K562 (cell line): ENCODE data around the gene MUCL3. TPM values are rescaled to one million over a fixed set of nuclear protein-coding genes. Genes with fewer than 3 reads are reported as not detected.

Source experiments
- ATF1 ChIP-seq, 2 experiments: fragments of 450-650 bp in 1 of 2; IDR thresholded peaks; 2 replicates each; pipeline ENCODE4 v1.6.1; 2016; ENCODE audit warnings: missing compliant biosample characterization in 1 of 2, missing genetic modification characterization in 1 of 2
- CEBPB ChIP-seq: fragments of 450-650 bp; IDR thresholded peaks from 2 replicates; pipeline ENCODE4 v1.6.1; 2016; ENCODE audit warnings: missing genetic modification characterization, missing compliant biosample characterization
- FOXJ3 ChIP-seq: sonication (generic); formaldehyde crosslinking; IDR thresholded peaks from 2 replicates; pipeline ENCODE4 v1.4.0; 2020; ENCODE audit warnings: mild to moderate bottlenecking, missing genetic modification reagents
- GABPA ChIP-seq: fragments of 200-800 bp; sonication (Bioruptor generic); conservative IDR thresholded peaks from 2 replicates; pipeline ENCODE4 v1.6.1; 2016; ENCODE audit warnings: low read depth, missing genetic modification characterization, missing compliant biosample characterization
- HDAC8 ChIP-seq: fragments of 450-650 bp; IDR thresholded peaks from 2 replicates; pipeline ENCODE4 v1.6.1; 2016; ENCODE audit warnings: mild to moderate bottlenecking, missing genetic modification characterization, moderate library complexity, missing compliant biosample characterization
- HINFP ChIP-seq: fragments of 450-650 bp; conservative IDR thresholded peaks from 2 replicates; pipeline ENCODE4 v1.6.1; 2016; ENCODE audit warnings: missing genetic modification characterization, low read depth, mild to moderate bottlenecking, control low read depth, missing compliant biosample characterization
- HNRNPL ChIP-seq: fragments of 200-400 bp; formaldehyde crosslinking; IDR thresholded peaks from 2 replicates; pipeline ENCODE4 v1.6.1; 2017; ENCODE audit warnings: low read depth, mild to moderate bottlenecking, low read length
- HNRNPUL1 ChIP-seq: fragments of 200-400 bp; formaldehyde crosslinking; IDR thresholded peaks from 2 replicates; pipeline ENCODE4 v1.6.1; 2017; ENCODE audit warnings: low read length
- KAT7 ChIP-seq: sonication (generic); formaldehyde crosslinking; IDR thresholded peaks from 2 replicates; pipeline ENCODE4 v1.8.0; 2022; ENCODE audit warnings: missing genetic modification reagents, mild to moderate bottlenecking, borderline replicate concordance
- MCM3 ChIP-seq: fragments of 450-650 bp; IDR thresholded peaks from 2 replicates; pipeline ENCODE4 v1.6.1; 2016
- MCM7 ChIP-seq, 2 experiments: fragments of 450-650 bp; IDR thresholded peaks; 2 replicates each; pipeline ENCODE4 v1.6.1; 2016 to 2018
- MXI1 ChIP-seq: IDR thresholded peaks from 2 replicates; pipeline ENCODE4 v1.6.1; 2011; ENCODE audit warnings: low read depth, mild to moderate bottlenecking, improper control_type of control experiment, low read length
- NCOA2 ChIP-seq, 2 experiments: fragments of 450-650 bp; IDR thresholded peaks; 2 replicates each; pipeline ENCODE4 v1.6.1; 2018; ENCODE audit warnings: mild to moderate bottlenecking in 2 of 2, moderate library complexity in 1 of 2; ENCODE audit not compliant: partially characterized antibody in 2 of 2
- PATZ1 ChIP-seq: fragments of 250-450 bp; sonication (Bioruptor Pico); IDR thresholded peaks from 2 replicates; pipeline ENCODE4 v1.5.0; 2020; ENCODE audit warnings: mild to moderate bottlenecking, borderline replicate concordance
- POLR2H ChIP-seq: IDR thresholded peaks from 2 replicates; pipeline ENCODE4 v1.6.1; 2016; ENCODE audit warnings: missing genetic modification characterization, low read depth, mild to moderate bottlenecking, control low read depth, missing compliant biosample characterization, moderate library complexity
- RBM25 ChIP-seq: fragments of 200-400 bp; formaldehyde crosslinking; IDR thresholded peaks from 2 replicates; pipeline ENCODE4 v1.6.1; 2018; ENCODE audit warnings: low read length, low read depth, moderate library complexity; ENCODE audit not compliant: severe bottlenecking
- RBM34 ChIP-seq: fragments of 200-400 bp; formaldehyde crosslinking; IDR thresholded peaks from 2 replicates; pipeline ENCODE4 v1.6.1; 2018; ENCODE audit warnings: low read length, borderline replicate concordance; ENCODE audit not compliant: insufficient read depth
- SLC30A9 ChIP-seq: fragments of 250-450 bp; sonication (Bioruptor Pico); IDR thresholded peaks from 2 replicates; pipeline ENCODE4 v1.8.0; 2022; ENCODE audit warnings: mild to moderate bottlenecking, moderate library complexity
- SMARCA4 ChIP-seq: fragments of 450-650 bp; IDR thresholded peaks from 2 replicates; pipeline ENCODE4 v1.6.1; 2016
- ZBED1 ChIP-seq: IDR thresholded peaks from 2 replicates; pipeline ENCODE4 v1.6.1; 2014
- ZFP1 ChIP-seq: fragments of 450-650 bp; formaldehyde crosslinking; IDR thresholded peaks from 2 replicates; pipeline ENCODE4 v1.4.0; 2020; ENCODE audit warnings: mild to moderate bottlenecking, mixed read lengths
- ZNF146 ChIP-seq: IDR thresholded peaks from one replicate; pipeline ENCODE4 v1.6.1; 2018; ENCODE audit warnings: missing compliant biosample characterization; ENCODE audit not compliant: unreplicated experiment
- ZNF436 ChIP-seq: fragments of 250-450, 450-650 bp; sonication (Bioruptor Pico); formaldehyde crosslinking; IDR thresholded peaks from 2 replicates; pipeline ENCODE4 v1.7.0; 2020; ENCODE audit warnings: mild to moderate bottlenecking
- ZNF780A ChIP-seq: fragments of 250-450 bp; sonication (Bioruptor Pico); IDR thresholded peaks from 2 replicates; pipeline ENCODE4 v1.5.0; 2021; ENCODE audit warnings: mild to moderate bottlenecking
- polyA plus RNA-seq, 8 experiments: library from polyadenylated mRNA; depleted of rRNA in 4 of 8; stranded (reverse) in 5 of 8; unstranded in 3 of 8; fragments of >200 nt; fragmentation: Nextera tagmentation in 2 of 8; fragmentation: Illumina TruSeq in 1 of 8; extraction: Ambion mirVana in 2 of 8; extraction: Trizol in 1 of 8; gene quantifications; 2 replicates each; pipeline versions ENCODE4 v1.2.1 to v1.2.3, GENCODE V29; 2011 to 2014; ENCODE audit warnings: inconsistent platforms in 1 of 8, missing spikeins in 1 of 8
- total RNA-seq, 7 experiments: library from RNA; depleted of rRNA in 6 of 7; stranded (reverse); fragments of >200 nt in 6 of 7; fragmentation: Illumina TruSeq in 2 of 7; extraction: Trizol in 2 of 7; gene quantifications; 2 replicates each; pipeline versions ENCODE4 v1.2.1 to v1.2.3, GENCODE V29; 2011 to 2021; ENCODE audit warnings: low replicate concordance in 1 of 7

The MUCL3 gene
- total and polyA plus RNA-seq, 9 of the 15 experiments (the other 6 are each of a cell fraction or from before 2014, with no cell fraction given), result 0.07 TPM; not detected in 8

- TF ChIP-seq KAT7 (CRISPR knock-in tag) (no peak), NCOA2 (IDR thresholded peaks at IDR 0.05; ENCODE audit: partially characterized antibody in 2 of 2) (no peak), ZFP1 (CRISPR knock-in tag) (no peak; the same call in 1 of the 2 replicates), GABPA (tag) (peak; percentile 58; the same call in 1 of the 2 replicates), HNRNPL (no peak; the same call in 1 of the 2 replicates), ZNF780A (CRISPR knock-in tag) (no peak; the same call in 1 of the 2 replicates), ATF1 (CRISPR knock-in tag; IDR thresholded peaks at IDR 0.05) (no peak), ATF1 (tag; IDR thresholded peaks at IDR 0.05) (peak; percentile 61), HNRNPUL1 (0 out of 2 replicates have a peak, but pooled peaks have one; percentile 41), HDAC8 (peak; percentile 44; the same call in 1 of the 2 replicates), HINFP (tag) (no peak), ZNF436 (CRISPR knock-in tag) (no peak), ZNF146 (CRISPR knock-in tag) (no peak), POLR2H (tag) (peak; percentile 90), PATZ1 (peak; percentile 44; the same call in 1 of the 2 replicates), MCM7 (IDR thresholded peaks at IDR 0.05) (no peak), MXI1 (peak; percentile 26; the same call in 1 of the 2 replicates), SLC30A9 (CRISPR knock-in tag) (no peak), MCM3 (no peak), RBM25 (no peak), ZBED1 (no peak; the same call in 1 of the 2 replicates), FOXJ3 (CRISPR knock-in tag) (no peak), RBM34 (0 out of 2 replicates have a peak, but pooled peaks have one; percentile 39), CEBPB (tag) (no peak), SMARCA4 (peak; percentile 54; the same call in 1 of the 2 replicates)
Measured at GRCh38 chr6:30914076-30914853, 26.5 kb upstream of the MUCL3 start, which contains the start of gene VARS2 (continued).
